ENCODE data around the gene WBP2. TPM values are rescaled to one million over a fixed set of nuclear protein-coding genes. Genes with fewer than 3 reads are reported as not detected.

Gene WBP2
- total and polyA plus RNA-seq, 8 donors: 56.0 to 106 (median 67.9) TPM

DNA sequence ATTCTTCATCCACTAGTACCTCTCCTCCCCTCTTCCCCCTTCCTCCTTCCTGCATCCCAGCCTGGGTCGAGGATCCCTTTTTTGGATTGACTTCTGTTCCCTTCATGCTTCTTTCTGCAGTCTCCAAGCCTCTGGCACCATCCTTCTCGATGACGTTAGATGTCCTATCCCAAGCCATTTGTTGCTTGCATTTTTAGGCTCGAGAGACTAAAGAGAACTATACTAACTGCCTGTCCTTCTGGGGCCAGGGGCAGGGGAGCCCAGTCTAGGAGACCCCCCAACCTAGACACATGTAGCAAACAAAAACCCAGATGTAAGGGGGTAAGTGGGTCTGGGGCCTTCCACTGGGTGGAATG is 46.6 kb downstream of the WBP2 start:
- Histone ChIP-seq H3K27me3 (no peaks in the 10 kb centered on the region), H3K4me1 (no peaks in the 10 kb centered on the region), H3K4me3 (no peak overlapping the region), H3K9me3 (no peaks in the 10 kb centered on the region), H3K36me3 (peaks cover 3 to 32% (median 17%) of the 10 kb centered on the region in 3 donors), H3K27ac (peak overlapping the region in 2 of 4 donors; percentile 36 to 41)
- TF ChIP-seq, protein P1, sequence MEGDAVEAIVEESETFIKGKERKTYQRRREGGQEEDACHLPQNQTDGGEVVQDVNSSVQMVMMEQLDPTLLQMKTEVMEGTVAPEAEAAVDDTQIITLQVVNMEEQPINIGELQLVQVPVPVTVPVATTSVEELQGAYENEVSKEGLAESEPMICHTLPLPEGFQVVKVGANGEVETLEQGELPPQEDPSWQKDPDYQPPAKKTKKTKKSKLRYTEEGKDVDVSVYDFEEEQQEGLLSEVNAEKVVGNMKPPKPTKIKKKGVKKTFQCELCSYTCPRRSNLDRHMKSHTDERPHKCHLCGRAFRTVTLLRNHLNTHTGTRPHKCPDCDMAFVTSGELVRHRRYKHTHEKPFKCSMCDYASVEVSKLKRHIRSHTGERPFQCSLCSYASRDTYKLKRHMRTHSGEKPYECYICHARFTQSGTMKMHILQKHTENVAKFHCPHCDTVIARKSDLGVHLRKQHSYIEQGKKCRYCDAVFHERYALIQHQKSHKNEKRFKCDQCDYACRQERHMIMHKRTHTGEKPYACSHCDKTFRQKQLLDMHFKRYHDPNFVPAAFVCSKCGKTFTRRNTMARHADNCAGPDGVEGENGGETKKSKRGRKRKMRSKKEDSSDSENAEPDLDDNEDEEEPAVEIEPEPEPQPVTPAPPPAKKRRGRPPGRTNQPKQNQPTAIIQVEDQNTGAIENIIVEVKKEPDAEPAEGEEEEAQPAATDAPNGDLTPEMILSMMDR (IDR thresholded peaks at IDR 0.05): no peak
- WGBS, 2 donors: 72 to 82% methylated on average over 4 of the region's 4 CpGs
- FAIRE-seq (no peak), ATAC-seq (no peak), DNase-seq (no peak)
- intact Hi-C loops (cut with DNase I): no loop called here

- Histone ChIP-seq H3K4me3 (no peak overlapping the region), H3K36me3 (peaks cover 0 to 26% (median 11%) of the 10 kb centered on the region in 3 donors), H3K27me3 (no peaks in the 10 kb centered on the region), H3K4me1 (no peaks in the 10 kb centered on the region), H3K9me3 (no peaks in the 10 kb centered on the region), H3K27ac (no peak overlapping the region)
- intact Hi-C loops (cut with DNase I): no loop called here
- TF ChIP-seq, protein P1 (IDR thresholded peaks at IDR 0.05): no peak
- no peak for ATAC-seq
- FAIRE-seq: no peak
- 86 to 92% methylated on average over 3 of the region's 3 CpGs for WGBS, 2 donors
- DNase-seq: peak in 2 of 6 donors; percentile 3 to 22
Measured at GRCh38 chr17:75807861-75808260, 47.3 kb downstream of the WBP2 start.

- ATAC-seq (no peak), FAIRE-seq (no peak), DNase-seq (peak in 2 of 6 donors; percentile 27)
- Histone ChIP-seq H3K9me3 (no peaks in the 10 kb centered on the region), H3K4me1 (no peaks in the 10 kb centered on the region), H3K27ac (no peak overlapping the region), H3K4me3 (no peak overlapping the region), H3K27me3 (no peaks in the 10 kb centered on the region), H3K36me3 (peaks cover 0 to 17% (median 2%) of the 10 kb centered on the region in 3 donors)
- whole genome bisulfite sequencing, 2 donors: 87 to 90% methylated on average over 4 of the region's 4 CpGs
- TF ChIP-seq, protein P1 (IDR thresholded peaks at IDR 0.05): no peak
- intact Hi-C loops (cut with DNase I): no loop called here
Measured at GRCh38 chr17:75806822-75807500, 48.2 kb downstream of the WBP2 start.

- FAIRE-seq (no peak), DNase-seq (no peak), ATAC-seq (no peak)
- Histone ChIP-seq H3K36me3 (no peaks in the 10 kb centered on the region), H3K27me3 (no peaks in the 10 kb centered on the region), H3K9me3 (no peaks in the 10 kb centered on the region), H3K27ac (no peak overlapping the region), H3K4me3 (no peak overlapping the region), H3K4me1 (no peaks in the 10 kb centered on the region)
- WGBS, 2 donors: 92 to 96% methylated on average over 1 of the region's 1 CpG
- intact Hi-C loops (cut with DNase I): no loop called here
- TF ChIP-seq, protein P1 (IDR thresholded peaks at IDR 0.05): no peak
Measured at GRCh38 chr17:75803883-75804282, 51.3 kb downstream of the WBP2 start.

DNA sequence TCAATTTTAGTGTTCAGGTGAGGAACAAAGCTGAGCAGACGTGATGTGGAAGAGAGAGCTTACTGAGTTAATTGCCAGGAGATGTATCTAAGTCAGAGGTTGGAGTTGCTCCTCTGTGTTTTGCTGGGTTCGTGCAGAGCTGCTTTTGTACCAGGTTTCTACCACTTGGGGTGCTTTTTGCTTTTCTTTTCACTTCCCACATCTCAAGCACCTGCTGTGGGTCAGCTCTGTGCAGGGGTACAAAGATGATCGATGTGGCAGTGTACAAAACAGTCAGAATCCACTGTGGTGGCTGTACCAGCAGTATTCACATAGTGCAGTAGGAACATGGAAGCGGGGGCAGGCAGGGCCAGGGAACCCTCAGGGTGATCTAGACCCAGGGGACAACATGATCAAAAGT is 55.7 kb downstream of the WBP2 start:
- Histone ChIP-seq H3K27ac (no peak overlapping the region), H3K4me3 (no peak overlapping the region), H3K4me1 (no peaks in the 10 kb centered on the region), H3K9me3 (no peaks in the 10 kb centered on the region), H3K27me3 (no peaks in the 10 kb centered on the region), H3K36me3 (peaks cover 0 to 6% (median 3%) of the 10 kb centered on the region in 3 donors)
- ATAC-seq: no peak
- intact Hi-C loops (cut with DNase I): no loop called here
- TF ChIP-seq, protein P1 (IDR thresholded peaks at IDR 0.05): no peak
- WGBS, 2 donors: 91 to 95% methylated on average over 4 of the region's 4 CpGs
- FAIRE-seq: no peak
- DNase-seq: peak in 1 of 6 donors; percentile 17

Measured in pancreas (tissue), 10 donors.